IPS-15b (cell line): ENCODE results near the gene PIGV.
"Not testable (repeated sequence)": the region's sequence is repeated elsewhere in the genome, so short reads cannot be mapped to it uniquely, and the experiment has no call there.

Source experiments
- H3K27me3 ChIP-seq: one replicate; pipeline ENCODE4 v1.6.1; 2013; ENCODE audit warnings: low read length; ENCODE audit not compliant: control insufficient read depth, insufficient read depth
- H3K36me3 ChIP-seq: one replicate; pipeline ENCODE4 v1.6.1; 2013; ENCODE audit warnings: low read length; ENCODE audit not compliant: control insufficient read depth, insufficient read depth
- H3K4me1 ChIP-seq: one replicate; pipeline ENCODE4 v1.6.1; 2013; ENCODE audit warnings: mild to moderate bottlenecking, low read length; ENCODE audit not compliant: control insufficient read depth, insufficient read depth
- H3K4me3 ChIP-seq: one replicate; pipeline ENCODE4 v1.5.1; 2013; ENCODE audit warnings: low read depth, low read length
- H3K9ac ChIP-seq: one replicate; pipeline ENCODE4 v1.6.1; 2013; ENCODE audit warnings: low read depth, mild to moderate bottlenecking, low read length
- H3K9me3 ChIP-seq: one replicate; pipeline ENCODE4 v1.6.1; 2013; ENCODE audit warnings: mild to moderate bottlenecking, low read length; ENCODE audit not compliant: control insufficient read depth, insufficient read depth

Gene PIGV

GRCh38 chr1:26810105-26810504 lies 22.4 kb downstream of the PIGV start:
- not testable (repeated sequence) for H3K4me3 ChIP-seq

GRCh38 chr1:26811057-26811456 lies 23.3 kb downstream of the PIGV start:
- no peak overlapping the region for H3K4me3 ChIP-seq
- H3K9ac ChIP-seq: no peak overlapping the region
- H3K9me3 ChIP-seq: no peaks in the 10 kb centered on the region
- H3K27me3 ChIP-seq: no peaks in the 10 kb centered on the region
- H3K4me1 ChIP-seq: no peaks in the 10 kb centered on the region
- no peaks in the 10 kb centered on the region for H3K36me3 ChIP-seq

More at GRCh38 chr1:26810105-26810504, 22.4 kb downstream of the PIGV start:
- H3K27me3 ChIP-seq, H3K9me3 ChIP-seq, H3K36me3 ChIP-seq, H3K9ac ChIP-seq, H3K4me1 ChIP-seq: not testable (repeated sequence)

- no peak overlapping the region for H3K9ac ChIP-seq
- no peaks in the 10 kb centered on the region for H3K9me3 ChIP-seq
- no peaks in the 10 kb centered on the region for H3K36me3 ChIP-seq
- H3K27me3 ChIP-seq: no peaks in the 10 kb centered on the region
- no peak overlapping the region for H3K4me3 ChIP-seq
- no peaks in the 10 kb centered on the region for H3K4me1 ChIP-seq
Measured at GRCh38 chr1:26811708-26812107, 24.0 kb downstream of the PIGV start.

- H3K36me3 ChIP-seq: no peaks in the 10 kb centered on the region
- no peak overlapping the region for H3K4me3 ChIP-seq
- no peaks in the 10 kb centered on the region for H3K4me1 ChIP-seq
- no peaks in the 10 kb centered on the region for H3K9me3 ChIP-seq
- H3K9ac ChIP-seq: no peak overlapping the region
- no peaks in the 10 kb centered on the region for H3K27me3 ChIP-seq
Measured at GRCh38 chr1:26814377-26814776, 26.6 kb downstream of the PIGV start.

- Histone ChIP-seq H3K4me3 (no peak overlapping the region), H3K36me3 (no peaks in the 10 kb centered on the region), H3K9me3 (no peaks in the 10 kb centered on the region), H3K9ac (no peak overlapping the region), H3K27me3 (no peaks in the 10 kb centered on the region), H3K4me1 (no peaks in the 10 kb centered on the region)
Measured at GRCh38 chr1:26814893-26815292, 27.1 kb downstream of the PIGV start.

GRCh38 chr1:26820784-26821269 lies 33.1 kb downstream of the PIGV start:
- Histone ChIP-seq H3K9ac (no peak overlapping the region), H3K36me3 (no peaks in the 10 kb centered on the region), H3K9me3 (no peaks in the 10 kb centered on the region), H3K4me1 (no peaks in the 10 kb centered on the region), H3K27me3 (no peaks in the 10 kb centered on the region), H3K4me3 (no peak overlapping the region)

DNA sequence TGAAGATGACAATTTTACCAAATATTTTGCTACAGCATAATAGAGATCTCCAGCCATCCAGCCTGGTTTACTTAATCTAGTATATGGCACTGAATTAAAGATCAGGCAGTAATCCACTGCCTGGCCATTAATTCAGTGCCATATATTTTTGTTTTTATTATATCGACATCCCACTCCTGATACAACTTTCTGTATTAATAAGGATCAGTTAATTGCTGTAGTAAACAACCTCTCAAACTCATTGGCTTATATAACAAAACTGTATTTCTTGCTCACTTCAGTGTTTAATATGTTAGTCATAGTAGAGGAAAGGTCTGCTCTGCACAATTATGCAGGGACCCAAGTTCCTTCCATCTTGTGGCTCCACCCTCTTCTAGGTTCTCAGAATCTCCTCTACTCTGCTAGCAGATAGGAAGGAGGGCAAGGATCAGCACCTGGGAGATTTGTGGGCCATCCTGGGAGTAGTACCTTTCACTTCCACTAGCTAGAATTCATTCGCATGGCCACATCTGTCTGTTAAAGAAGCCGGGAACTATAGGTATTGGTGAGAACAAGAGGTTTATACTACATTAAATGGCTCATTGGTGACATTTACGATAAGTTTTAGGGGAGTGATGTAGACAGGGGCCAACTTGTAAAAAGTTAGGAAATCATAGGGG lies 35.1 kb downstream of the PIGV start:
- no peak overlapping the region for H3K4me3 ChIP-seq
- no peaks in the 10 kb centered on the region for H3K9me3 ChIP-seq
- H3K4me1 ChIP-seq: no peaks in the 10 kb centered on the region
- no peaks in the 10 kb centered on the region for H3K36me3 ChIP-seq
- no peaks in the 10 kb centered on the region for H3K27me3 ChIP-seq
- H3K9ac ChIP-seq: no peak overlapping the region

- Histone ChIP-seq H3K9me3 (no peaks in the 10 kb centered on the region), H3K9ac (no peak overlapping the region), H3K27me3 (no peaks in the 10 kb centered on the region), H3K4me3 (no peak overlapping the region), H3K36me3 (no peaks in the 10 kb centered on the region), H3K4me1 (peaks cover 3% of the 10 kb centered on the region)
Measured at GRCh38 chr1:26824731-26825130, 37.0 kb downstream of the PIGV start.

DNA sequence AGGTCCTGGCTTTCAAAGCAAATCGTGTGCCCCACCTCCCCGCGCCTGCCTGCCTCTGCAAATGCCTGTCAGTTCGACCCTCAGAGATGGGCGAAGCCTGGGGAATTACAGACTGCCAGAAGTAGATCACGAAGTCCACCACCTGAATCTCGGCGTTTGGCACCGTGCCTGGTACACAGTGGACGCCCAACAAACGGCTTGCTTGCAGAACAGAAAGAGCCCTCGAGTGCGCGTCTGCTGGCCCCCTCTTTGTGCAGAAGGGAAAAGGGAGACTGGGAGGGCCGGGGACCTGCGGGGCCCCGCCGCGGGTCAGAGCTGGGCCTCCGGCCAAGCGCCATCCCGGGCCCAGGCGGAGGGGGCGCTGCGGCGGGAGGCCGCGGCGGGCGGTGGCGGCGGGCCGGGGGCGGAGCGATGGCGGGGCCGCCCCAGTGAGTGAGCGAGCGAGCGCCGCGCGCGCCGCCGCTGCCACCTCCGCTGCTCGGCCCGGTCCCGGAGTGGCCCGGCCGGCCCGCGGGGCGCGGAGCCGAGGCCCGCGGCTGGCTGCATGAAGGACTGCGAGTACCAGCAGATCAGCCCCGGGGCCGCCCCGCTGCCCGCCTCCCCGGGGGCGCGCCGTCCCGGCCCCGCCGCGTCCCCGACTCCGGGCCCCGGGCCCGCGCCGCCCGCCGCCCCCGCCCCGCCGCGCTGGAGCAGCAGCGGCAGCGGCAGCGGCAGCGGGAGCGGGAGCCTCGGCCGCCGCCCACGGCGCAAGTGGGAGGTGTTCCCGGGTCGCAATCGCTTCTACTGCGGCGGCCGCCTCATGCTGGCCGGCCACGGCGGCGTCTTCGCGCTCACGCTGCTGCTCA lies 38.7 kb downstream of the PIGV start, which contains the start of gene ZDHHC18:
Gene ZDHHC18, plus strand, starts transcription at position 428 of the 845 bp plus-strand sequence. Its CDS starts 117 bp downstream, at position 545.
- H3K27me3 ChIP-seq: no peaks in the 10 kb centered on the region
- peak within 1 kb of the TSS; percentile 52 for H3K4me3 ChIP-seq
- no peak within 1 kb of the TSS for H3K9ac ChIP-seq
- no peaks in the 10 kb centered on the region for H3K9me3 ChIP-seq
- no peaks in the 10 kb centered on the region for H3K36me3 ChIP-seq
- peaks cover 3% of the 10 kb centered on the region for H3K4me1 ChIP-seq

DNA sequence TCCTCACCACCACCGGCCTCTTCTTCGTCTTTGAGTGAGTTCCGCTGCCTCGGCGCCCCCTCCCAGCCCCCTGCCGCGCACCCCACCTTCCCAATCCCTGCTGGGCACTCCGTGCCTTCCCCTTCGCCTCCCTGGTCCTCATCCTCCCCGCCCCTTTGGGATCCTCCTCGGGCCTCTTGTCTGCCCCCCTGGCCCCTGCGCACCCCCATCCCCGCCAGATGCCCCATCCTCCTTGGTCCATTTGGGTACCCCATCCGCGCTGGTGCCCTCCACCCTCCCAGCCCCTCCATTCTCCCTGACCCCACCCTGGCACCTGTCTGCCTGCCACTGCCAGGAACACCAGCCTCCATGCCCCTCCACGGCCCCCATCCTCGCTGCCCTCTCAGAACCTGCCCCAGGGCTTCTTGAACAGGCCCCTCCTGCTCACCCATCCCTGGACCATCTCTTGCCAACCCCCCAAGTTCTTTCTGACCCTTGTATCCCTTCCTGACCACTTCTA lies 39.4 kb downstream of the PIGV start:
- Histone ChIP-seq H3K9me3 (no peaks in the 10 kb centered on the region), H3K4me1 (peaks cover 3% of the 10 kb centered on the region), H3K9ac (no peak overlapping the region), H3K36me3 (no peaks in the 10 kb centered on the region), H3K27me3 (no peaks in the 10 kb centered on the region), H3K4me3 (peak overlapping the region; percentile 52)

- Histone ChIP-seq H3K4me3 (peak overlapping the region; percentile 52), H3K4me1 (peaks cover 3% of the 10 kb centered on the region), H3K36me3 (no peaks in the 10 kb centered on the region), H3K9me3 (no peaks in the 10 kb centered on the region), H3K9ac (no peak overlapping the region), H3K27me3 (no peaks in the 10 kb centered on the region)
Measured at GRCh38 chr1:26827663-26828062, 39.9 kb downstream of the PIGV start.
